Thoracic aorta (tissue), 2 donors: Measurements from ENCODE around the gene HOXB6. TPM values are rescaled to one million over a fixed set of nuclear protein-coding genes. Genes with fewer than 3 reads are reported as not detected.

ENCODE experiments used
- ATAC-seq: fragments of 150-250 bp; one replicate; pipeline ENCODE4 v1.8.0; 2017; ENCODE audit warnings: low read depth; ENCODE audit not compliant: insufficient number of reproducible peaks, low FRiP score
- DNase-seq: peaks from one replicate; pipeline ENCODE4 v3.0.0-alpha.2; 2020; ENCODE audit warnings: low spot score
- H3K27ac ChIP-seq, 2 donors: fragments of 200-600 bp; sonication (generic); 1 replicate in 1 of 2; 2 replicates in 1 of 2; pipeline ENCODE4 v1.5.1; 2016; ENCODE audit warnings: mild to moderate bottlenecking in 2 of 2, moderate library complexity in 2 of 2
- H3K27me3 ChIP-seq: fragments of 200-600 bp; sonication (generic); replicated peaks from 2 replicates; pipeline ENCODE4 v1.6.0; 2016; ENCODE audit warnings: mild to moderate bottlenecking; ENCODE audit not compliant: insufficient read depth
- H3K36me3 ChIP-seq: fragments of 200-600 bp; sonication (generic); one replicate; pipeline ENCODE4 v1.5.1; 2016
- H3K4me1 ChIP-seq, 2 donors: fragments of 200-600 bp; sonication (generic); 1 replicate in 1 of 2; 2 replicates in 1 of 2; pipeline versions ENCODE4 v1.5.1 to v1.6.0; 2016; ENCODE audit warnings: low read depth in 2 of 2, mild to moderate bottlenecking in 1 of 2; ENCODE audit not compliant: control insufficient read depth in 1 of 2
- H3K4me3 ChIP-seq: fragments of 200-600 bp; sonication (generic); 2 replicates; pipeline ENCODE4 v1.5.1; 2016; ENCODE audit warnings: mild to moderate bottlenecking
- H3K9me3 ChIP-seq: fragments of 200-600 bp; sonication (generic); 2 replicates; pipeline ENCODE4 v1.5.1; 2016
- CTCF ChIP-seq: fragments of 200-600 bp; sonication (generic); IDR thresholded peaks from one replicate; pipeline ENCODE4 v1.5.1; 2019; ENCODE audit warnings: antibody characterized with exemption
- total RNA-seq, 2 donors: library from RNA; depleted of rRNA; stranded (reverse); fragments of >200 nt; gene quantifications; one replicate each; pipeline versions ENCODE4 v1.1.0 to v1.2.3, GENCODE V29; 2016

The HOXB6 gene
- total RNA-seq, 2 donors from 2014 or later, result 4.2 to 9.9 TPM

- Histone ChIP-seq H3K27me3 (no peaks in the 10 kb centered on the region), H3K36me3 (no peaks in the 10 kb centered on the region), H3K4me3 (peak overlapping the region; percentile 75), H3K9me3 (no peaks in the 10 kb centered on the region), H3K27ac (peak overlapping the region; percentile 62 to 65), H3K4me1 (peaks cover 4 to 28% of the 10 kb centered on the region in 2 donors)
- DNase-seq (no peak), ATAC-seq (no peak)
- TF ChIP-seq CTCF, result no peak
These were observed 622 bp downstream of the HOXB6 start for GRCh38 chr17:48603959-48604769.

GRCh38 chr17:48601539-48602425 is 3.0 kb downstream of the HOXB6 start:
- no peak for TF ChIP-seq CTCF
- H3K9me3 ChIP-seq, result no peaks in the 10 kb centered on the region
- peaks cover 9 to 42% of the 10 kb centered on the region in 2 donors for H3K4me1 ChIP-seq
- H3K27me3 ChIP-seq, result no peaks in the 10 kb centered on the region
- no peaks in the 10 kb centered on the region for H3K36me3 ChIP-seq
- H3K4me3 ChIP-seq, result peak overlapping the region; percentile 75
- DNase-seq (no peak), ATAC-seq (no peak)
- no peak overlapping the region for H3K27ac ChIP-seq

- H3K4me1 ChIP-seq, result peaks cover 9 to 46% of the 10 kb centered on the region in 2 donors
- H3K9me3 ChIP-seq, result no peaks in the 10 kb centered on the region
- DNase-seq, result no peak
- H3K36me3 ChIP-seq, result no peaks in the 10 kb centered on the region
- no peak overlapping the region for H3K27ac ChIP-seq
- H3K4me3 ChIP-seq, result no peak overlapping the region
- no peaks in the 10 kb centered on the region for H3K27me3 ChIP-seq
- no peak for ATAC-seq
- no peak for TF ChIP-seq CTCF
These were observed 3.6 kb downstream of the HOXB6 start for GRCh38 chr17:48601207-48601538.

- no peak overlapping the region for H3K4me3 ChIP-seq
- TF ChIP-seq CTCF, result no peak
- H3K27ac ChIP-seq, result no peak overlapping the region
- peaks cover 9 to 46% of the 10 kb centered on the region in 2 donors for H3K4me1 ChIP-seq
- DNase-seq (no peak), ATAC-seq (no peak)
- H3K27me3 ChIP-seq, result no peaks in the 10 kb centered on the region
- no peaks in the 10 kb centered on the region for H3K9me3 ChIP-seq
- H3K36me3 ChIP-seq, result peaks cover 3% of the 10 kb centered on the region
These were observed 4.3 kb downstream of the HOXB6 start for GRCh38 chr17:48600244-48601098.
